GM23338 (cell line): ENCODE measurements around the gene HNRNPL. TPM values are rescaled to one million over a fixed set of nuclear protein-coding genes. Genes with fewer than 3 reads are reported as not detected.

Experiments used
- ATAC-seq: fragments of 200-7000 bp; cut with Tn5 transposase; 3 replicates; pipeline ENCODE4 v1.9.1; 2020
- DNase-seq: peaks from one replicate; pipeline ENCODE4 v3.0.0-alpha.2; 2015; ENCODE audit warnings: low spot score
- H2AFZ ChIP-seq: fragments of 200-600 bp; sonication (generic); 2 replicates; pipeline ENCODE4 v1.8.0; 2016; ENCODE audit warnings: antibody characterized with exemption, mild to moderate bottlenecking, moderate library complexity
- H3F3A ChIP-seq: fragments of 200-600 bp; sonication (generic); replicated peaks from 2 replicates; pipeline ENCODE4 v1.8.0; 2017; ENCODE audit warnings: antibody characterized with exemption, mixed run types, low read depth
- H3K27ac ChIP-seq: fragments of 200-600 bp; sonication (generic); 2 replicates; pipeline ENCODE4 v1.6.1; 2016; ENCODE audit warnings: low read depth
- H3K27me3 ChIP-seq: fragments of 200-600 bp; sonication (generic); 2 replicates; pipeline ENCODE4 v1.8.0; 2016; ENCODE audit warnings: mild to moderate bottlenecking, mixed run types, moderate library complexity; ENCODE audit not compliant: insufficient read depth
- H3K36me3 ChIP-seq: fragments of 200-600 bp; sonication (generic); 2 replicates; pipeline ENCODE4 v1.8.0; 2016; ENCODE audit warnings: mild to moderate bottlenecking; ENCODE audit not compliant: insufficient read depth
- H3K4me1 ChIP-seq: fragments of 200-600 bp; sonication (generic); 2 replicates; pipeline ENCODE4 v1.8.0; 2016; ENCODE audit warnings: mild to moderate bottlenecking, moderate library complexity; ENCODE audit not compliant: insufficient read depth
- H3K4me2 ChIP-seq: fragments of 200-600 bp; sonication (generic); 2 replicates; pipeline ENCODE4 v1.7.1; 2017; ENCODE audit warnings: mixed run types
- H3K4me3 ChIP-seq: fragments of 200-600 bp; sonication (generic); 2 replicates; pipeline ENCODE4 v1.6.1; 2016; ENCODE audit warnings: mixed run types
- H3K79me2 ChIP-seq: fragments of 200-600 bp; sonication (generic); replicated peaks from 2 replicates; pipeline ENCODE4 v1.8.0; 2017; ENCODE audit warnings: mild to moderate bottlenecking; ENCODE audit not compliant: insufficient read depth
- H3K9me2 ChIP-seq: fragments of 200-600 bp; sonication (generic); 2 replicates; pipeline ENCODE4 v1.8.0; 2017; ENCODE audit not compliant: insufficient read depth
- H4K20me1 ChIP-seq: fragments of 200-600 bp; sonication (generic); replicated peaks from 2 replicates; pipeline ENCODE4 v1.8.0; 2017; ENCODE audit warnings: mild to moderate bottlenecking; ENCODE audit not compliant: insufficient read depth
- H3K27ac Mint-ChIP-seq: 2 replicates; pipeline ENCODE4 v1.8.0; 2020; ENCODE audit warnings: inconsistent platforms, mild to moderate bottlenecking, moderate library complexity, mixed read lengths
- H3K27me3 Mint-ChIP-seq: 3 replicates; pipeline ENCODE4 v1.8.0; 2022; ENCODE audit warnings: low read depth, mild to moderate bottlenecking, moderate library complexity, mixed read lengths, inconsistent platforms; ENCODE audit not compliant: insufficient read depth, poor library complexity
- H3K36me3 Mint-ChIP-seq: 3 replicates; pipeline ENCODE4 v1.8.0; 2021; ENCODE audit warnings: low read depth, mild to moderate bottlenecking, inconsistent platforms, moderate library complexity, mixed read lengths
- H3K4me1 Mint-ChIP-seq: 3 replicates; pipeline ENCODE4 v1.8.0; 2020; ENCODE audit warnings: mild to moderate bottlenecking, inconsistent platforms, mixed read lengths
- H3K4me3 Mint-ChIP-seq: 3 replicates; pipeline ENCODE4 v1.8.0; 2021; ENCODE audit warnings: moderate library complexity, mild to moderate bottlenecking, inconsistent platforms, mixed read lengths
- H3K9me3 Mint-ChIP-seq: 3 replicates; pipeline ENCODE4 v1.8.0; 2020; ENCODE audit warnings: moderate library complexity, mild to moderate bottlenecking, inconsistent platforms, mixed read lengths
- CREB1 ChIP-seq: fragments of 250-450 bp; sonication (Bioruptor Pico); IDR thresholded peaks from 2 replicates; pipeline ENCODE4 v1.5.0; 2020; ENCODE audit warnings: low read depth, mild to moderate bottlenecking, moderate library complexity
- CTCF ChIP-seq, 2 experiments: fragments of 200-600 bp in 1 of 2; sonication (generic) in 1 of 2; conservative IDR thresholded peaks; 2 replicates each; pipeline versions ENCODE4 v1.5.1 to v1.6.1; 2016 to 2017; ENCODE audit warnings: antibody characterized with exemption in 2 of 2, low read depth in 2 of 2, mild to moderate bottlenecking in 2 of 2, moderate library complexity in 1 of 2
- EZH2 ChIP-seq: fragments of 200-600 bp; sonication (generic); IDR thresholded peaks from one replicate; pipeline ENCODE4 v1.8.0; 2017; ENCODE audit warnings: antibody characterized with exemption, mild to moderate bottlenecking, low read depth; ENCODE audit not compliant: unreplicated experiment
- EZH2phosphoT487 ChIP-seq: fragments of 200-600 bp; sonication (generic); IDR thresholded peaks from one replicate; pipeline ENCODE4 v1.8.1; 2018; ENCODE audit warnings: antibody characterized with exemption; ENCODE audit not compliant: unreplicated experiment
- JUNB ChIP-seq: IDR thresholded peaks from one replicate; pipeline ENCODE4 v1.6.1; 2016; ENCODE audit warnings: antibody characterized with exemption; ENCODE audit not compliant: unreplicated experiment
- POLR2AphosphoS5 ChIP-seq: IDR thresholded peaks from 2 replicates; pipeline ENCODE4 v1.6.1; 2016; ENCODE audit warnings: antibody characterized with exemption, low read depth
- ZNF114 ChIP-seq: fragments of 250-450 bp; sonication (Bioruptor Pico); IDR thresholded peaks from 2 replicates; pipeline ENCODE4 v1.5.0; 2020; ENCODE audit warnings: mild to moderate bottlenecking, moderate library complexity
- ZNF462 ChIP-seq: fragments of 250-450 bp; sonication (Bioruptor Pico); IDR thresholded peaks from 2 replicates; pipeline ENCODE4 v1.5.0; 2020; ENCODE audit warnings: mild to moderate bottlenecking, moderate library complexity
- polyA plus RNA-seq: library from polyadenylated mRNA; unstranded; fragments of >200 nt; fragmentation: Nextera tagmentation; extraction: Ambion mirVana; gene quantifications from 2 replicates; pipeline ENCODE4 v1.2.1, GENCODE V29; 2016
- total RNA-seq: library from RNA; depleted of rRNA; stranded (reverse); fragments of >200 nt; shearing (Covaris generic); gene quantifications from 2 replicates; pipeline ENCODE4 v1.2.3, GENCODE V29; 2014

Gene HNRNPL
- total and polyA plus RNA-seq, 2 experiments from 2014 or later = 580 to 664 TPM

- Mint-ChIP-seq H3K4me1 (peaks cover 27% of the 10 kb centered on the region), H3K27me3 (peaks cover 8% of the 10 kb centered on the region), H3K4me3 (no peak overlapping the region), H3K9me3 (no peaks in the 10 kb centered on the region), H3K27ac (no peak overlapping the region), H3K36me3 (no peaks in the 10 kb centered on the region; the same call in 2 of the 3 replicates)
- Histone ChIP-seq H3F3A (no peaks in the 10 kb centered on the region), H3K79me2 (no peaks in the 10 kb centered on the region), H2AFZ (no peak overlapping the region), H3K4me1 (peaks cover 17% of the 10 kb centered on the region), H3K4me3 (no peak overlapping the region), H3K4me2 (no peak overlapping the region), H3K27ac (no peak overlapping the region), H3K27me3 (peaks cover 3% of the 10 kb centered on the region; the same call in 1 of the 2 replicates), H3K9me2 (no peaks in the 10 kb centered on the region), H3K36me3 (no peaks in the 10 kb centered on the region), H4K20me1 (no peaks in the 10 kb centered on the region)
- ATAC-seq (no peak), DNase-seq (no peak)
- no peak for TF ChIP-seq EZH2phosphoT487
- no peak for TF ChIP-seq POLR2AphosphoS5
- TF ChIP-seq CTCF (conservative IDR thresholded peaks at IDR 0.05; ENCODE audit: low read depth in 2 of 2) = no peak
- TF ChIP-seq ZNF114 (CRISPR knock-in tag) = no peak
- no peak for TF ChIP-seq EZH2
- TF ChIP-seq ZNF462 (CRISPR knock-in tag) = no peak
- no peak for TF ChIP-seq CREB1
- no peak for TF ChIP-seq JUNB
Measured at GRCh38 chr19:38879400-38879751, 29.6 kb upstream of the HNRNPL start.
